ENCODE data around the gene PLPPR5. TPM values are rescaled to one million over a fixed set of nuclear protein-coding genes. Genes with fewer than 3 reads are reported as not detected.

PLPPR5 gene
- total RNA-seq, 1 experiment from 2014 or later: not detected

GRCh38 chr1:98985687-98986086 is 19.0 kb downstream of the PLPPR5 start:
- ATAC-seq (no peak), DNase-seq (ENCODE audit: low read depth, low spot score) (no peak)
- no peaks in the 10 kb centered on the region for H3K9me3 ChIP-seq (ENCODE audit: control insufficient read depth in 1 of 2, insufficient read depth in 1 of 2, low read depth in 1 of 2, low read length in 2 of 2)
- no peak overlapping the region for H3K4me2 ChIP-seq (ENCODE audit: low read length)
- ChIA-PET POLR2A (no interaction called here), CTCF (no interaction called here), RAD21 (ENCODE audit: low non-redundant PET in 1 of 2, low total read pairs in 2 of 2, uncharacterized antibody in 2 of 2, unreplicated experiment in 2 of 2) (no interaction called here)
- H3K9me2 ChIP-seq (ENCODE audit: insufficient read depth): no peaks in the 10 kb centered on the region
- no peaks in the 10 kb centered on the region for H3K79me2 ChIP-seq (ENCODE audit: insufficient read depth, low read length)
- H2AFZ ChIP-seq (ENCODE audit: low read depth, low read length, poor library complexity, severe bottlenecking): no peak overlapping the region
- peaks cover 0 to 6% of the 10 kb centered on the region in 2 experiments; a peak in 1 of 4 replicates for H3K4me1 ChIP-seq (ENCODE audit: control insufficient read depth in 1 of 2, insufficient read depth in 2 of 2, low read length in 2 of 2)
- no peak overlapping the region for H3K9ac ChIP-seq (ENCODE audit: low read length)
- no TSS peak for BruUV-seq (replicated peaks)
- no peak overlapping the region for H3K4me3 ChIP-seq (replicated peaks in 1 of 2; ENCODE audit: low read depth in 1 of 2, low read length in 2 of 2)
- H3K27ac ChIP-seq (ENCODE audit: low read depth, low read length): no peak overlapping the region
- H3K27me3 ChIP-seq (ENCODE audit: insufficient read depth, low read length): no peaks in the 10 kb centered on the region
- intact Hi-C loops (cut with micrococcal nuclease): no loop called here
- no peaks in the 10 kb centered on the region for H3K36me3 ChIP-seq (ENCODE audit: control insufficient read depth in 1 of 2, insufficient read depth in 2 of 2, low read length in 2 of 2)
- H4K20me1 ChIP-seq (ENCODE audit: insufficient read depth): no peaks in the 10 kb centered on the region
- no peak for TF ChIP-seq JUND (IDR thresholded peaks at IDR 0.05)
- TF ChIP-seq RAD21 (IDR thresholded peaks at IDR 0.05; ENCODE audit: low read depth): no peak
- no peak for TF ChIP-seq ZNF274 (IDR thresholded peaks at IDR 0.05; ENCODE audit: low read depth, low read length)
- TF ChIP-seq EZH2phosphoT487 (IDR thresholded peaks at IDR 0.05; ENCODE audit: borderline replicate concordance): no peak
- no peak for TF ChIP-seq ZBTB33 (IDR thresholded peaks at IDR 0.05; ENCODE audit: extremely low read depth, insufficient replicate concordance, low read length)
- no peak for TF ChIP-seq YY1 (IDR thresholded peaks at IDR 0.05; ENCODE audit: extremely low read depth, insufficient replicate concordance, low read depth, low read length)
- no peak for TF ChIP-seq EGR1 (IDR thresholded peaks at IDR 0.05; ENCODE audit: low read depth)

GRCh38 chr1:98981917-98982513 is 22.6 kb downstream of the PLPPR5 start:
- no peak overlapping the region for H3K4me3 ChIP-seq (replicated peaks in 1 of 2; ENCODE audit: low read depth in 1 of 2, low read length in 2 of 2)
- H3K79me2 ChIP-seq (ENCODE audit: insufficient read depth, low read length): no peaks in the 10 kb centered on the region
- H4K20me1 ChIP-seq (ENCODE audit: insufficient read depth): no peaks in the 10 kb centered on the region
- H3K4me1 ChIP-seq (ENCODE audit: control insufficient read depth in 1 of 2, insufficient read depth in 2 of 2, low read length in 2 of 2): peaks cover 0 to 6% of the 10 kb centered on the region in 2 experiments; a peak in 1 of 4 replicates
- no peak overlapping the region for H3K4me2 ChIP-seq (ENCODE audit: low read length)
- DNase-seq (ENCODE audit: low read depth, low spot score): no peak
- TF ChIP-seq FOSL1 (IDR thresholded peaks at IDR 0.05; ENCODE audit: low read depth) (peak; percentile 25; the same call in 1 of the 2 replicates), RAD21 (IDR thresholded peaks at IDR 0.05; ENCODE audit: low read depth) (no peak), ATF3 (IDR thresholded peaks at IDR 0.05) (no peak)
- no peak for ATAC-seq
- no peak overlapping the region for H3K27ac ChIP-seq (ENCODE audit: low read depth, low read length)
- H3K9me3 ChIP-seq (ENCODE audit: control insufficient read depth in 1 of 2, insufficient read depth in 1 of 2, low read depth in 1 of 2, low read length in 2 of 2): no peaks in the 10 kb centered on the region
- BruUV-seq (replicated peaks): no TSS peak
- ChIA-PET POLR2A (no interaction called here), RAD21 (ENCODE audit: low non-redundant PET in 1 of 2, low total read pairs in 2 of 2, uncharacterized antibody in 2 of 2, unreplicated experiment in 2 of 2) (no interaction called here), CTCF (interaction anchor here (1.6 kb wide), 1 partner anchor 188 kb away, joined by 3 read pairs; no protein-coding TSS in a partner anchor)
- H3K36me3 ChIP-seq (ENCODE audit: control insufficient read depth in 1 of 2, insufficient read depth in 2 of 2, low read length in 2 of 2): no peaks in the 10 kb centered on the region
- H3K27me3 ChIP-seq (ENCODE audit: insufficient read depth, low read length): no peaks in the 10 kb centered on the region
- H3K9me2 ChIP-seq (ENCODE audit: insufficient read depth): no peaks in the 10 kb centered on the region
- H2AFZ ChIP-seq (ENCODE audit: low read depth, low read length, poor library complexity, severe bottlenecking): no peak overlapping the region
- intact Hi-C loops (cut with micrococcal nuclease): no loop called here
- no peak overlapping the region for H3K9ac ChIP-seq (ENCODE audit: low read length)
